Endodermal cell (in vitro differentiated cells): Measurements from ENCODE around the gene ILF3. TPM values are rescaled to one million over a fixed set of nuclear protein-coding genes. Genes with fewer than 3 reads are reported as not detected.
A peak's percentile ranks its signal among the peaks of the same experiment; 100 is the strongest.

Source experiments
- DNase-seq: peaks from one replicate; pipeline ENCODE4 v3.0.0-alpha.2; 2017
- H3K27ac ChIP-seq: 2 replicates; pipeline ENCODE4 v1.5.1; 2013; ENCODE audit warnings: mild to moderate bottlenecking, low read depth, low read length, moderate library complexity
- H3K27me3 ChIP-seq: 2 replicates; pipeline ENCODE4 v1.6.1; 2013; ENCODE audit warnings: mild to moderate bottlenecking, low read length, moderate library complexity; ENCODE audit not compliant: insufficient read depth, control insufficient read depth, poor library complexity, severe bottlenecking
- H3K36me3 ChIP-seq: 2 replicates; pipeline ENCODE4 v1.7.0; 2013; ENCODE audit warnings: mild to moderate bottlenecking, low read length, moderate library complexity; ENCODE audit not compliant: control insufficient read depth, insufficient read depth
- H3K4me1 ChIP-seq: one replicate; pipeline ENCODE4 v1.7.0; 2013; ENCODE audit warnings: low read length; ENCODE audit not compliant: control insufficient read depth, insufficient read depth
- H3K4me3 ChIP-seq: 2 replicates; pipeline ENCODE4 v1.5.1; 2013; ENCODE audit warnings: mild to moderate bottlenecking, low read length, moderate library complexity
- H3K9ac ChIP-seq: 2 replicates; pipeline ENCODE4 v1.6.1; 2013; ENCODE audit warnings: mild to moderate bottlenecking, low read length, moderate library complexity; ENCODE audit not compliant: poor library complexity, severe bottlenecking; ENCODE audit errors: extremely low read depth
- H3K9me3 ChIP-seq: 2 replicates; pipeline ENCODE4 v1.6.1; 2013; ENCODE audit warnings: mild to moderate bottlenecking, low read length, moderate library complexity; ENCODE audit not compliant: control insufficient read depth
- H3K27ac Mint-ChIP-seq: 2 replicates; pipeline ENCODE4 v1.8.0; 2020; ENCODE audit warnings: mixed read lengths
- H3K27me3 Mint-ChIP-seq: 2 replicates; pipeline ENCODE4 v1.8.0; 2021; ENCODE audit warnings: mild to moderate bottlenecking, mixed read lengths; ENCODE audit not compliant: insufficient read depth
- H3K36me3 Mint-ChIP-seq: 2 replicates; pipeline ENCODE4 v1.8.0; 2020; ENCODE audit warnings: low read depth, mixed read lengths
- H3K4me1 Mint-ChIP-seq: 2 replicates; pipeline ENCODE4 v1.8.0; 2020; ENCODE audit warnings: mixed read lengths
- H3K4me3 Mint-ChIP-seq: 2 replicates; pipeline ENCODE4 v1.8.0; 2020; ENCODE audit warnings: mild to moderate bottlenecking, moderate library complexity, mixed read lengths
- H3K9me3 Mint-ChIP-seq: 2 replicates; pipeline ENCODE4 v1.8.0; 2020; ENCODE audit warnings: mild to moderate bottlenecking, mixed read lengths
- CTCF ChIP-seq: fragments of 200-600 bp; sonication (generic); conservative IDR thresholded peaks from 2 replicates; pipeline ENCODE4 v1.5.0; 2021; ENCODE audit warnings: antibody characterized with exemption, mild to moderate bottlenecking
- WGBS, 2 experiments: methylation state at CpG; one replicate each; pipeline versions ENCODE4 v1.1.5 to v1.1.7; 2013; ENCODE audit warnings: missing lambda C conversion rate in 2 of 2, mixed read lengths in 1 of 2; ENCODE audit not compliant: insufficient coverage in 1 of 2, insufficient read length in 1 of 2; 5-methylcytosine and 5-hydroxymethylcytosine counted together
- total RNA-seq, 2 donors: library from RNA; stranded (reverse); fragmentation: NEBNext Ultra II Directional in 1 of 2; extraction: Animal tissue kit (Norgen Biotek cat#: 25700) in 1 of 2; gene quantifications; 2 replicates in 1 of 2; 3 replicates in 1 of 2; pipeline ENCODE4 v1.2.1, GENCODE V29; 2021

Gene ILF3
- total RNA-seq, 2 donors from 2014 or later = 625 to 629 TPM

GRCh38 chr19:10612499-10613119, 41.5 kb upstream of the ILF3 start:
- no peaks in the 10 kb centered on the region for H3K27me3 Mint-ChIP-seq
- H3K9me3 Mint-ChIP-seq = peaks cover 2% of the 10 kb centered on the region
- DNase-seq = no peak
- H3K36me3 Mint-ChIP-seq = peaks cover 12% of the 10 kb centered on the region
- peaks cover 8% of the 10 kb centered on the region for H3K4me1 Mint-ChIP-seq
- TF ChIP-seq CTCF = no peak
- no peak overlapping the region for H3K27ac ChIP-seq
- H3K27me3 ChIP-seq = no peaks in the 10 kb centered on the region
- no peak overlapping the region for H3K4me3 ChIP-seq
- peaks cover 3% of the 10 kb centered on the region for H3K36me3 ChIP-seq
- H3K4me3 Mint-ChIP-seq = no peak overlapping the region
- H3K4me1 ChIP-seq = no peaks in the 10 kb centered on the region
- no peaks in the 10 kb centered on the region for H3K9me3 ChIP-seq
- H3K27ac Mint-ChIP-seq = no peak overlapping the region
- H3K9ac ChIP-seq = no peak overlapping the region
- 94 to 95% methylated on average over 8 to 15 of the region's 15 CpGs for WGBS, 2 experiments

GRCh38 chr19:10615429-10616023, 38.6 kb upstream of the ILF3 start:
- Mint-ChIP-seq H3K36me3 (peaks cover 12% of the 10 kb centered on the region), H3K27me3 (no peaks in the 10 kb centered on the region), H3K4me1 (peaks cover 8% of the 10 kb centered on the region), H3K9me3 (peaks cover 2% of the 10 kb centered on the region), H3K4me3 (no peak overlapping the region), H3K27ac (peak overlapping the region; percentile 13)
- Histone ChIP-seq H3K36me3 (peaks cover 3% of the 10 kb centered on the region), H3K4me3 (no peak overlapping the region), H3K4me1 (no peaks in the 10 kb centered on the region), H3K27ac (no peak overlapping the region), H3K27me3 (no peaks in the 10 kb centered on the region), H3K9ac (no peak overlapping the region), H3K9me3 (no peaks in the 10 kb centered on the region)
- TF ChIP-seq CTCF = no peak
- WGBS, 2 experiments = 96 to 98% methylated on average over 9 to 14 of the region's 14 CpGs
- DNase-seq = no peak

GRCh38 chr19:10617409-10618121, 36.6 kb upstream of the ILF3 start:
- no peak for TF ChIP-seq CTCF
- Histone ChIP-seq H3K27me3 (no peaks in the 10 kb centered on the region), H3K9ac (no peak overlapping the region), H3K4me3 (no peak overlapping the region), H3K9me3 (no peaks in the 10 kb centered on the region), H3K27ac (no peak overlapping the region), H3K4me1 (no peaks in the 10 kb centered on the region), H3K36me3 (peaks cover 3% of the 10 kb centered on the region)
- WGBS, 2 experiments = 94 to 100% methylated on average over 11 to 14 of the region's 15 CpGs
- no peak for DNase-seq
- H3K9me3 Mint-ChIP-seq = peaks cover 2% of the 10 kb centered on the region
- peak overlapping the region; percentile 71 for H3K27ac Mint-ChIP-seq
- peaks cover 12% of the 10 kb centered on the region for H3K36me3 Mint-ChIP-seq
- H3K4me3 Mint-ChIP-seq = no peak overlapping the region
- peaks cover 11% of the 10 kb centered on the region for H3K4me1 Mint-ChIP-seq
- H3K27me3 Mint-ChIP-seq = no peaks in the 10 kb centered on the region
